Stimulated activated CD4-positive, alpha-beta T cell treated with anti-CD3 and anti-CD28 coated beads, Interleukin-15, amount 100 ng/mL, for 48 hours (primary cell): ENCODE results near the gene TNNC2.
"Not testable (repeated sequence)": the region's sequence is repeated elsewhere in the genome, so short reads cannot be mapped to it uniquely, and the experiment has no call there.

Experiments used
- DNase-seq, 2 donors: peaks; one replicate each; pipeline ENCODE4 v3.0.0-alpha.2; 2020; ENCODE audit warnings: low read depth in 2 of 2

TNNC2 gene

DNA sequence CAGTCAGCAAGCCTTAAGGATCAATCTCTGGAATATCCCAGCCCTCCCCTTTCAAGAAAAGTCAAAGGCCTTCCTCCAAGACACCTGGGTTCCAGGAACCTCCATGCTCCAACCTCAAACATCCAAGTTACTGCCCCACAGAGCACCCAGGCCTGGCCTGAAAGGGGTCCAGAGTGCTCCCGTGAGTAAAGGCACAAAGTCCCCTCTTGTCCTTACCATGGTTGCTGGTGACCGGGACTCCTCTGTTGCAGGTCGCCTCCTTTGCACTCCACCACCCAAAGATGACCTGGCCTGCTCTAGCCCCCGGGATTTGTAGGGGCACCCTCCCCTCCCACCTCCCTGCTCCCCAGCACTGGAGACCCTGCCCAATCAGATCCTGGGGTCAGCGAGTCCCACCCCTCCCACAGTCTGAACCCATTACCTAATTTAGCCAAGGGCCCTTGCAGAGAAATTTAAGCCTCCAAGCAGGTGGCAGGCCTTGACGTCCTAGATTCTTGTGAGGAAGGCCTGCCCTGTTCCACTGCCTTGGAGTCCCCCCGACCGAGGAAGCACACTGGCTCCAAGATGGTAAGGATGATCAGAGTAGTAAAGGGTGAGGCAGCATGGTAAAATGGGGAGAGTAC, at the start of gene TNNC2:
Gene TNNC2, minus strand, starts transcription at position 283 of the 623 bp plus-strand sequence. Its CDS starts 64 bp downstream, at position 219.
- DNase-seq = no peak

DNA sequence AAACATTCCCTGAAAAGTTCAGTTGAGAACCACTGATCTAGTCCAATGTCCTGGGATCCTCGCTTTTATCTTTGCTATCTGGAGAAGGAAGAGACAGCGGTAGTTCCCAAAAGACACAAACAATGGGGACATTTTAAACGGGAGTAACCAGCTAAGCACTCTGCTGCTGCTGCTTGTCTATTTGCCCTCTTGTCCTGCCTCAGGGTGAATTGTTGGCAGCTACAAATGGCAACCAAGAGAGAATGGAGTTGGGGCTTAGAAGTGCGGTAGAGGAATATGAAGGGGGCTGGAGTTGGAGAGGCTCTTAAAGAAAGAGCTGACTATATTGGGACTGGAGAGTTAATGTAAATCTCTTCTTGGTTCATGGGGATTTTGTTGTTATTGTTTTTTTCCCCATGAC, 47.5 kb upstream of the TNNC2 start:
- DNase-seq = no peak

DNA sequence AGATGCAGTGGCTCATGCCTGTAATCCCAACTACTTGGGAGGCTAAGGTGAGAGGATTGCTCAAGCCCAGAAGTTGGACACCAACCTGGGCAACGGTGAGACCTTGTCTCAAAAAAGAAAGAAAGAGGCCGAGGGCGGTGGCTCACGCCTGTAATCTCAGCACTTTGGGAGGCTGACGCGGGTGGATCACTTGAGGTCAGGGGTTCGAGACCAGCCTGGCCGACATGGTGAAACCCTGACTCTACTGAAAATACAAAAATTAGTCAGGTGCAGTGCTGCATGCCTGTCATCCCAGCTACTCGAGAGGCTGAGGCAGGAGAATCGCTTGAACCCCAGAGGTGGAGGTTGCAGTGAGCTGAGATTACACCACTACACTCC, 47.0 kb upstream of the TNNC2 start:
- DNase-seq = not testable (repeated sequence)

DNA sequence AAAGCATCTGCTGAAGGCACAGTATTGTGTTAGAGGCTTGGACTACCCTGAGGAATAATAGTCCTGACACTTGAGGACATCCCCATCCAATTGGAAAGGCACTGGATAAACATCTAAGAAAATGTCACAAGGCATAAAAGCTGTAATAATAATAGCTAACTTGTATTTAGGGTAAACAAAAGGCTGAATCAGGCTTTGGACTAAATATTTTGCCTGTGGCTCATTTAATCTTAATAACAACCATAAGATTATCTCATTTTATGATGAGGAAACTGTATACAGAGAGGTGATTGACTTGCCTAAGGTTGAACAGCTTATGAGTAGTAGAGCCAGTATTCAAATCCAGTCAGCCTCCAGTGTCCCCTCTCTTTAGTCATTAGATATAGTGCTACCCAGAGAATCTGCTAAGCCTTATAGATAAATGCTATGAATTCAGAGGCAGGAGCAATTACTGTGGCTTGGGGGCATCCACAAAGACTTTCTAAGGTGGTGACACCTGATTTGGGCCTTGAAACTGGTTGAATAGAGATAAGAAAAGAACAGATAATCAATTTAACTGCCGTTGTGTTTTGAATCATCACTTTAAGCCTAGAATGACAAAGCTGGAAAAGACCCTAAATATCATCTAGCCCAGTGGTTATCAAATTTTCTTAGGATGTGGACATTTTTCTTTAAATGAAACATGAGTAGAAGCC, 46.4 kb upstream of the TNNC2 start:
- DNase-seq = no peak

DNA sequence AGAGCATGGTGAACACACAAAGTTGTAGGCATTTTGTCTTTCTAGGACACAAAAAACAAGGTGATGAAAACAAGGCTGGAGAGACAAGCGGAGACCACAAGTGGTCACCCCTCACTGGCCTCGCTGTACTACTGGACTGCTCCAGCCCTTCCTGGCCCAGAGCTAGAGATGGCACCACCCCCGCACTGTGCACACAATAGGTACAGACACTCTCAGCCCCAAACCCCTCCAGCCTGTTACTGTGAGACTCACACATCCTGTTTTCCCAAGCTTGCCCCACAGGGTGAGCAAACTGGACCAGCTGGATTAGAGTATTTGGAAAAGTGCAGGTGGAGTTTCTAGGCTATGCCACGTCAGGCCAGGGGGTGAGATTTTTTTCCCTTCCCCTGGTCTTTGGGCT, 45.5 kb upstream of the TNNC2 start:
- DNase-seq = no peak

- DNase-seq = no peak
Measured at GRCh38 chr20:45867819-45868176, 40.7 kb upstream of the TNNC2 start.

DNA sequence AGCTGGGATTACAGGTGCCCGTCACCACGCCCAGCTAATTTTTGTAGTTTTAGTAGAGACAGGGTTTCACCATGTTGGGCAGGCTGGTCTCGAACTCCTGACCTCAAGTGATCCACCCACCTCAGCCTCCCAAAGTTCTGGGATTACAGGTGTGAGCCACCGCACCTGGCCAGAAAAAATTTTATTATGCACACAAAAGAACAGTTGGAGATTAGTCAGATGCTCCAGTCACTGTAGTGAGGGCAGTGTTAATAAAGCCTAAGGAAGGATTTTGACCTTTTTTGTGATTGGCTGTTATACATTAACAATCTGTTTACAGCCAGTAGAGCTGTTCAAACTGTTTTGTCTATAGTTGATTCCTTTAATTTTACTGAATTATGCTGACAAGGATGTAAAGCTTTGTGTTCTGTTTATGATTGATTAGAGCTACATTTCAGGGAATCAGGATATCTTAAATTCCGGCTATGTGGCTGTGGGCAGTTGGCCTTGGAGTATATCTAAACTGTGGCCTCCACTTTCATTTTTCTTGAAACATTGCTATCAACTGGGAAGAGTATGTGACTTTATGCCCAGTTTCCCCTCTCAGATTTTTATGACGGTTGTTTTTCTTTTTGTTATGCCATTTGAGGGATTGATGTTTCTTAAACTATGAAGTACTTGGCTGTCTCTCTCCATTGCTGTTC, 40.2 kb upstream of the TNNC2 start:
- no peak for DNase-seq

- DNase-seq = no peak
Measured at GRCh38 chr20:45866454-45866853, 39.3 kb upstream of the TNNC2 start.

DNA sequence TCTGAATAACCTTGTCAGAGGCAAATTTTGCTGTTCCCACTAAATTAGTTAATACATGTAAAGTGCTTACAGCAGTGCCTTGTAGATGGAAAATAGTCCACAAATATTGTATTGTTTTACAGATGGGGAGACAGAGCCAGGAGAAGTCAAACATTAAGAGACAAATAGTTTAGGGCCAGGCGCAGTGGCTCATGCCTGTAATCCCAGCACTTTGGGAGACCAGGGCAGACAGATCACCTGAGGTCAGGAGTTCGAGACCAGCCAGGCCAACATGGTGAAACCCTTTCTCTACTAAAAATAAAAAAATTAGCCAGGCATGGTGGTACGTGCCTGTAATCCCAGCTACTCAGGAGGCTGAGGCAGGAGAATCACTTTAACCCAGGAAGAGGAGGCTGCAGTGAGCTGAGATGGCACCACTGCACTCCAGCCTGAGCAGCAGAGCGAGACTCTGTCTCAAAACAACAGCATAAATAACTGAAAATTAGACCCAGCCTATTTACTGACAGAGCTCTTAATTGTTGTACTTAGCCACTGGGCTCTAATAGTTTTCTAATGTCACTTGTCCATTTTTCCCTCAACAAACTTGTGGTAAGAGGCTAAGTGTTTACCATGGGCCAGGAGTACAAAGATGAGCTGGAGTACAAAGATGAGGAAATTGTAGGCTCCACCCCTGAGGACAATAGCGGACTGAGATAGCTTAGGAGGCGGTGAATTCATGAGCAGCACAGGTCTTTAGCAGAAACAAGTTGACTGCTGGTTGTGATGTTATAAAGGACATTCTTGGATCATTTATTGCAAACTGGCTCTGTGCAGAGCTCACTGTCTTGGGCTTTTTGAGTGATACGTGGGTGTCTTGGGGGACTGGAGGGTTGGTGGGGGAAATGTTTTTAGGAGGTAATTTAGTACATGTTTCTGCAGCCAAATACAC, 36.7 kb upstream of the TNNC2 start:
- no peak for DNase-seq

DNA sequence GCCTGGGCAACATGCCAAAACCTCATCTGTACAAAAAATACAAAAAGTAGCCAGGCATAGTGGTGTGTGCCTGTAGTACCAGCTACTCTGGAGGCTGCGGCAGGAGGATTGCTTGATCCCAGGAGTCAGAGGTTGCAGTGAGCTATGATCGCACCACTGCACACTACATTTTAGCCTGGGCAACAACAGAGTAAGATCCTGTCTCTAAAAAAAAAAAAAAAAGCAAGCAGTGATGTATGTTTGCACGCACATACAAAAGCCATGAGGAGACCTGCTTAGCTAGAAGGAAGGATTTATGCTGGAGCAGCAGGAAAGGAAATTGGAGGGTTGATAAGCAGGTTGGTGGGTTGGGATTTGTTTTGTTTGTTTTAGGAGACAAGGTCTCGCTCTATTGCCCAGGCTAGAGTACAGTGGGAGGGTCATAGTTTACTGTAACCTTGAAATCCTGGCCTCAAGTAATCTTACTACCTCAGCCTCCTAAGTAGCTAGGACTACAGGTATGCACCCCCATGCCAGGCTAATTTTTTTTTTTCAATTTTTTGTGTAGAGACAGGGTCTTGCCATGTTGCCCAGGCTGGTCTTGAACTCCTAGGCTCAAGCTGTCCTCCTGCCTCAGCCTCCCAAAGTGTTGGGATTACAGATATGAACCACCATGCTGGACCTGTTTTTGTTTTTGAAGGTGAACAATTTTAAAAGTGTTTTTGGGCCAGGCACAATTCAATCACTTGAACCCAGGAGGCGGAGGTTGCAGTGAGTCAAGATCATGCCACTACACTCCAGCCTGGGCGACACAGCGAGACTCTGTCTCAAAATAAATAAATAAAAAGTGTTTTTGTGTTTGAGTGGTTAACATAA, 34.3 kb upstream of the TNNC2 start:
- no peak for DNase-seq

GRCh38 chr20:45860560-45861220, 33.6 kb upstream of the TNNC2 start:
- DNase-seq = no peak

- DNase-seq = no peak
Measured at GRCh38 chr20:45859916-45860315, 32.8 kb upstream of the TNNC2 start.

- DNase-seq = peak; percentile 31 to 40
Measured at GRCh38 chr20:45857882-45858216, 30.7 kb upstream of the TNNC2 start.

DNA sequence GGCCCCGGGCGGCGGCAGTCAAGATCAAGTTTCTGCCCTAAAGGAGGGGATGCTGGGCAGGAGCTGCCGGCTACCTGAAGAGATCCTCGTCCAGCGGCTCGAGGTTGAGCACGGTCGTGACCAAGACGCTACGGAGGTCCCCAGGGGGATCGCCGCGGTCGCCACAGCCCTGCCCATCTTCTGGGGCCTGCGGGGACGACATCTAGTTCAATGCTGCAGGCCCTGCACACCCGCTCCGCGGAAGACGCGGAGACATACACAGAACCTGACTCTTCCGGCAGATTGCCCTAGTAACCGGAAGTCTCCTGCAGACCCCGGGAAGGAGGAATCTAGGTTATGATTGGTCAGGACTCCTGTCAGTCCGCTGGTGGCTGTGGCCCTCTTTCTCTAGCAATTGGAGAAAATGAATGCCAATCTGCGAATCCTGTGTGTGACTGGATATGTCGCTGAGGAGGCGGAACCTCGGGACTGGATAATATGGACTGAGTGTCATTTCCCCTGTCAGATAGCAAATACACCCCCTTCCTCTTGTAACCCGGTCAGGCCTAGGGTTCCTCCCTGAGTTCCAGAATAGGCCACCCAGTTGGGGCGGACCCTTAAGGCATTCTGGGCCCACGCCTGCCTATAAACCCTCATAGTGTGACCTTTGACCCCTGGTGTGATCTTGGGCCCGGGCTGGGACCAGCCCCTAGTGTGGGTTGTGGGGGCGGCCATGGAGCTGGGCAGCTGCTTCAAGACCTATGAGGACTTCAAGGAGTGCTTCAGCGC, 30.2 kb upstream of the TNNC2 start, which contains the start of the genes ACOT8 and ZSWIM3:
Gene ACOT8, minus strand, starts transcription at position 279 of the 768 bp plus-strand sequence. Its CDS starts 77 bp downstream, at position 202.
Gene ZSWIM3, plus strand, starts transcription at position 501 of the 768 bp plus-strand sequence. Its CDS starts 212 bp downstream, at position 713.
- peak; percentile 90 to 94 for DNase-seq

DNA sequence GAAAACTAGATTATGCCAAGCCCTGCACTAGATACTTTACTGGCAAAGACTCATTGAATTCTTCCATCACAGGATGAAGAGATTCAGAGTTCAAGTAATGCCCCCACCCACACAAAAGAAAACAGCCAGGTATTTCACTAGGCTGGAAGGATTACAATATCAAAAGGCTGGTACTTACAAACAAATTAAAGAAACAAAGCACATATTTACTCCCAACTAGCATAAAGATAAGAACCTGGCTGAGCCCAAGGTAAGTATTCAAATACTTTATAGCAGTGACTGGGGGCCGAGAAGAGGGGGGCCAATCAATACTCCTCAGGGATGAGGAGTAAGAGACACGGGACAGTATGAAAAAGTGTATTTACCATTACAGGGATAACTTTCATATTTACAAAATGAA, 26.4 kb upstream of the TNNC2 start:
- no peak for DNase-seq

DNA sequence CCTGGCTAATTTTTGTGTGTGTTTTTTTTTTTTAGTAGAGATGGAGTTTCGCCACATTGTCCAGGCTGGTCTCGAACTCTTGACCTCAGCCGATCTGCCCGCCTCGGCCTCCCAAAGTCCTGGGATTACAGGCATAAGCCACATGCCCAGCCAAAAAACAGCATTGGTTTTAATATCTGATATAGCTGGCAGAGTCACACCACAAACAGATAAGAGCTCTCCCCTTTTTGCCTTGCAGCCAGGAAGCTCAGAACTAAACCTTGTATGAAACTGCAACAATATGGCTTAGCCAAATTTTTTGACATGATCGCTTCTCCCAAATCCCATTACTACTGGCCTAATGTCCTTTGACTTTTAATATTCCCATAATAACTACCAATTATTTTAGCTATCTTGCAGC, 25.2 kb upstream of the TNNC2 start:
- DNase-seq = no peak

DNA sequence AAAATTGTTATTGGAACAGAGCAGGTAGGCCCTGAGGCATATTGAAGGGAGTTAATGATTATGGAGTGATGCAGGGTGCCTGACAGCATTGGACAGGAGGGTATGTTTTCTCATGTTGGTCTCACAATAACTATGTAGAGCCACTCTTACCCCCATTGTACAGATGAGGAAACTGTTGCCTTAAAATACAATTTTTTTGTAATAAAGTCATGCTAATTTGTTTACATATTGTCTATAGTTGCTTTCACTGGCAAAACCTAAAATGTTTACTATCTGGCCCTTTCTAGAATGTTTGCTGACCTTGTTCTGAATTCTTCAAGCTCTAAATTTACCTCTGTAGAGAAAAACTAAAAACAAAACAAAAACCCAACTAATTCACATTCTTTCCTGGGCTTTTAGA, 24.4 kb upstream of the TNNC2 start:
- DNase-seq = no peak

DNA sequence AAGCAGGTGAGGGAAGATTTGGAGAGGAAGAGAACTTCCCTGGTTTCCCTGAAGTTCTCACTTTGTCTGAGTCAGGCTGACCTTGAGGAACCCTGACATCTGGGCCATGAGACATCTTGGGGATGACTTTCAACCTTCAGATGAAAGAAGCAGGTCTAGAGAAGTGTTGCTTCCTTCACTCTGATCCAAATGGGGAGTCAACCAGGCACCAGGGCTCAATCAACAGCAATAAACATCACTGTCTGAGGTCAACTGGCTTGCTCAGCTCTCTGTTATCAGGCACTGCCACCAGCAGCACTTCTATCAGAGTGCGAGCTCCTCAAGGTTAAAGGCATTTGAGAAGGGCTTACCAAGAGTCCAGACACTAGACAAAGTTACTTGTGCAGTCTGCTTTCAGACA, 23.8 kb upstream of the TNNC2 start:
- no peak for DNase-seq

DNA sequence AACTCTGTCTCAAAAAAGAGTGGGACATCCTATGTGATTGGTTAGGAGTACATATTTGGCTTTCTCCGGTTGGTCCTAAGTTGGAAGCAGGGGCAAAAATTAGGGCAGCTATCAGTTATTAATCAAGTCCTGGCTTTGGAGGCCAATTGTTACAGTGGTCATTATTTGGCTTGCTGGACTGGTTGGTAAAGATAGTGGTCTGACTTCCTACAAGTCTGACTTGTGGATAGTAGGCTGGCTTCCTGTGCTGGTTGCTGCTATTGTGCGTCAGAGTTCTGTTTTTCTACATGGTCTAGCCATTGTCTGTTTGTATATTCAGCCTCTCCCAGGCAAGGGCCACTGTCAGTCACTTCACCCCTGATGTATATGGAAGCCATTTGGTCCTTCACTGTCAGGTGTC, 23.1 kb upstream of the TNNC2 start:
- no peak for DNase-seq
